Anterior cingulate cortex (tissue), 58 donors: ENCODE measurements around the gene FMN1.

ENCODE experiments used
- DNase-seq, 58 donors: peaks; one replicate each; lab custom pipeline; 2025; lab: John Stamatoyannopoulos, UW

Gene FMN1

GRCh38 chr15:33200903-33201302, 6.4 kb upstream of the FMN1 start:
- DNase-seq, result no peak

DNA sequence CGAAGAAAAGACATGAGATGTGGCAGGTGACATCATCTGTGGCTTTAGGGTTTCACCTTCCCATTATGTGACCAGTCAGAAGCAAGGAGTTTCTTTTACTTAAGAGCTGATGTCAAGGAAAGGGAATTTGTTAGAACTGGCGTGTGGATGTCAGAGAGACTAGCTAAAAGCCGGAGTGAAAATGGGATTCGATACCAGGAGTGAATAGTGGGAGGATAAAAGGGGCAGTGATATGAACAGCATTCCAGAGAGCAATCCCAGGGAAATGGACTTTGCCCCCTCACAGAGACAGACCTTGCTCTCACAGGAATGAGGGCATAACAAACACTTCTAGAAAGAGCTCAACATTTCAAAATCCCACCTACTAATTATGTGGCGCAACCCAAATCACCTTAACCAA, 5.9 kb upstream of the FMN1 start:
- DNase-seq, result no peak

- no peak for DNase-seq
Measured at GRCh38 chr15:33198541-33198940, 4.0 kb upstream of the FMN1 start.

GRCh38 chr15:33197636-33198035, 3.1 kb upstream of the FMN1 start:
- DNase-seq, result no peak

DNA sequence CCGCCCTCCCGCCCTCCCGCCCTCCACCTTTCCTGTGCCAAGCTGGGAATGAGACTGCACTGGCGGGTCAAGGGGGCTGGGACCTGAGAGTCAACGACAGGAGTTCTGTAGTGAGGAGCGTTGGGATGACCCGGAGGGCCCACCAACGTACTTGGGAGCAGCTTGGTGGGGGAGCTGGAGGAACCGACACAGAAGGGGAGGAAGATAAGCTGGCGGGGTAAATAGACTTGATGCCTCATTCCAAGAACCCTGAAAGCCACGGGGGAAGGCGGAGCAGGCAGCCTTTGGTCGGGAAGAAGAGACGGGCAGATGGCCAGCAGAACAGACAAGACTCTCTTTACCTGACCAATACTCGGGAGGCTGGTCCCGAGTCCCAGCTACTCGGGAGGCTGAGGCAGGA, 277 bp downstream of the FMN1 start:
- DNase-seq, result peak in 2 of 58 donors; percentile 20 to 42

- DNase-seq, result no peak
Measured at GRCh38 chr15:33191591-33191990, 2.9 kb downstream of the FMN1 start.

GRCh38 chr15:33190539-33190938, 4.0 kb downstream of the FMN1 start:
- DNase-seq, result no peak

- DNase-seq, result no peak
Measured at GRCh38 chr15:33188641-33189257, 5.8 kb downstream of the FMN1 start.

DNA sequence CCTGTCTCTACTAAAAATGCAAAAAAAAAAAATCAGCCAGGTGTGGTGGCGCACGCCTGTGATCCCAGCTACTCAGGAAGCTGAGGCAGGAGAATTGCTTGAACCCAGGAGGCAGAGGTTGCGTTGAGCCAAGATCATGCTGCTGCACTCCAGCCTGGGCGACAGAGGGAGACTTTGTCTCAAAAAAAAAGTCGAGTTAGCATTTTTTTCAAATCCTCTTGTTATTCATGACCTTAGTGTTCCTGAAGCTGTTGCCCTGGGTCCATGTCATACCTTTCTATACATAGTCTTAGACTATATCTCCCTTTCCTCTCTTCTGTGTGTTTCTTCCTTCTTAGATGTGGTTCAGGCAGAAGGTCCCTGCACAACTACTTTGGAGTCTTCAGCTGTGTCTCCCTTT, 6.4 kb downstream of the FMN1 start:
- DNase-seq, result no peak

- DNase-seq, result no peak
Measured at GRCh38 chr15:33183334-33183733, 11.2 kb downstream of the FMN1 start.

DNA sequence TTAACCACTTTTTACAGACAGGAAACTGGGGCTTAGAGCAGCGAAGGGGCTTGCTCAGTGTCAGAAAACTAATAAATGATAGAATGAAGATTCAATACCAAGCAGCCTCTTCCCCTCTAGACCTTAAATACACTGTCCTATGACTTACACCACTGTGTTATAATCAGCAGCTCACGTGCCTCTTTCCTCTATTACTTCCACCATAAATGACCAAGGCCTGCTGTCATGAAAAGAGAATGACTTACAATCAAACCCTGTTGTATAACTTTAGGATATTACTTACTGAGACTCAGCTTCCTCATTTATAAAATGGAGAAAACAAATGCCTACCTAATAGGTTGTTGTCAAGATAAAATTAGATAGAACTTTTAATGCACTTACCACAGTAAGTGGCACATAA, 11.6 kb downstream of the FMN1 start:
- no peak for DNase-seq

- DNase-seq, result no peak
Measured at GRCh38 chr15:33182278-33182905, 12.1 kb downstream of the FMN1 start.

DNA sequence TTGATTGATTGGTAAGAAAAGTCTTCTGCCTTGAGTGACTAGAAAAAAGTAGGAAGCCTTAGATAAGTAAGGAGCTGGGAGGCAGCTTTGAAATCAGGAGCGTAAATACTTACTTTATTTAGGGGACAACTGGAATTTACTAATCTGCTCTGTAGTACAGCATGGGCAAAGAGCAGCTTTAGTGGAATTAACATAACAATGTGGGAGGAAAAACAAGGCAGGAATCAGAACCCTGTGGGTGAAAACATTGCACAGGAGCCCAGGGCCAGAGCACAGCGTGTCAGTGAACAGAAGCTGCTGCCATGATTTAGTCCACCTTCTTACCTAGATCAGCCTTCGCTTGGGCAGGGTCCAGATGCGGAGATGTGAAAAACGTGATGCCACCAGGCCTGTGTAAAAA, 14.6 kb downstream of the FMN1 start:
- no peak for DNase-seq

DNA sequence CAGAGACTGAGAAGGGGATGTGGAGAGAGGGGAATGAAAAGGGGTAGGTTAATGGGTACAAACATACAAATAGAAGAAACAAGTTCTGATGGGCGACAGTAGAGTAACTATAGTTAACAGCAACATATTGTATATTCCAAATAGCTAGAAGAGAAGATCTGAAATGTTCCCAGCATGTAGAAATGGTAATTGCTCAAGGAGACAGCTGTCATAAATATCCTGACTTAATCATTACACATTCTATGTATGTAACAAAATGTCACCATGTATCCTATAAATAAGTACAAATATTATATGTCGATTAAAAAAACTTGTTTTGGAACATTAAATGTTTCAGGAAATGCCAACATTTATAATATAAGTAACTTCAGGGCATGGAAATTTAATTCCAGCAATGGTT, 23.3 kb downstream of the FMN1 start:
- DNase-seq, result no peak

GRCh38 chr15:33169625-33170024, 24.9 kb downstream of the FMN1 start:
- DNase-seq, result no peak

DNA sequence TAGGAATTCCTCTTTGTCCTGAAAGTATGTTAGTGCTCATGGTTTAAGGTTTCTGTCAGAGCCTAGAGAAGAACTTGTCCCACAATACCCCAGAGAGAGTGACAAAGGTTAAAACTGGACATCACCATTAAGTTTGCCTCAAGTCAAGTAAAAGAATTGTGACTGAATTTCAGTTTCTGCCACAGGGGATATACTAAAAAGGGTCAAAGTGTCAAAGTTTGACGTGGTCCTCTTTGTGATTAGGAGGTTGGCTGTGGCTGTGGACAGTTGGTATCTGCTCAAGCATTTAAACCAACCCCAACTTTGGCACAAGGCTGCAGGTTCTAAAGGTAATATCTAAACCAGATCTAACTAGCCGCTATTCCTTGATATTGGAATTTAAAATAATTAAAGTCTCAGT, 26.1 kb downstream of the FMN1 start:
- DNase-seq, result no peak

- no peak for DNase-seq
Measured at GRCh38 chr15:33163816-33164215, 30.7 kb downstream of the FMN1 start.

DNA sequence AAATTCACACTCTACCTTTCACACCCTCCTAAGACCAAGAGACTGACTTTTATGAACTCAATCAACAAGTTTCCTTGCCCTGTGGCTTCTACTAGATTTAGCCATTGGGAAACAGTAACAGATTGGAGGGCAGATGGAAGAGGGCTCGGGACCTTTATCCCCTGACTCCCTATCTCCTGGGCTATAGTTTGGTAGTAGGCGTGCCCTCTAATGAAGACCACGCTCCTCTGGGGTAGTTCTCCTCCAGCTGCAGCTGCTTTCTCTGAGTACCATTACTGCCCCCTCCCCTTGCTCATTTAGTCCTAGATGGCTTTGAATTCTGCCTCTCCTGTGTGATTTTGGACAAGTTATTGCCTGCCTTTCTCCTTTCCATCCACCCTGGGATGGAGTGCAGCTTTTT, 33.3 kb downstream of the FMN1 start:
- DNase-seq, result no peak

DNA sequence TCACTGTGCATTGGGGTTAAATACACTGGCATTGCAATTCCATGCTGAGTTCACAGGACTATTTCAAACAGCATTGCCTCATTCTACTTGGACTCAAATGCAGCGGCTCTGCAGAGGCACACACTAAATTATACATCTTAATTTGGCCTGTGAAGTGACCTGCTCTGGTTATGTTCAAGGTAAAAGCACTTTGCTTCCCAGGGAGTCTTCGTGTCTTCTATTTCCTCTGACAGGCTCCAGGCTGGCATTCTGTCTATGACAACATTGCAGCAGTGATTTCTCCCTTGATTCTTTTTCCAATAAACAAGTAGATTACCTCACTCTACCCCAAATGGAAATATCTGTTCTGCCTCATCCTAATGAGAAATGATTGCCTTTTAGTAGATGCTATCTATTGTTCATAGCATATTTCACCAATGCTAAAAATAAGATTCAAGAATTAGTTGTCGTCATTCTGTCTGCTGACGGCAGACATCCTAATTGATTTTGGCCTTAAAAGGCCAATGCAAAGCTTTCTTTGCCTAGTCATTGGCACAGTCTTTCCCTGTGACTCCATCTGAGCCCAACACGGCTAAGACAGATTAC, 33.8 kb downstream of the FMN1 start:
- no peak for DNase-seq

- DNase-seq, result no peak
Measured at GRCh38 chr15:33159726-33160453, 34.6 kb downstream of the FMN1 start.

- no peak for DNase-seq
Measured at GRCh38 chr15:33158366-33158765, 36.1 kb downstream of the FMN1 start.
